ENCODE data around the gene FLRT1.
"Not testable (repeated sequence)": the region's sequence is repeated elsewhere in the genome, so short reads cannot be mapped to it uniquely, and the experiment has no call there.

FLRT1 gene

GRCh38 chr11:64045700-64046099 is 10.0 kb downstream of the FLRT1 start:
- DNase-seq (ENCODE audit: low read depth) = no peak

GRCh38 chr11:64047373-64047772 is 11.6 kb downstream of the FLRT1 start:
- not testable (repeated sequence) for DNase-seq (ENCODE audit: low read depth)

DNA sequence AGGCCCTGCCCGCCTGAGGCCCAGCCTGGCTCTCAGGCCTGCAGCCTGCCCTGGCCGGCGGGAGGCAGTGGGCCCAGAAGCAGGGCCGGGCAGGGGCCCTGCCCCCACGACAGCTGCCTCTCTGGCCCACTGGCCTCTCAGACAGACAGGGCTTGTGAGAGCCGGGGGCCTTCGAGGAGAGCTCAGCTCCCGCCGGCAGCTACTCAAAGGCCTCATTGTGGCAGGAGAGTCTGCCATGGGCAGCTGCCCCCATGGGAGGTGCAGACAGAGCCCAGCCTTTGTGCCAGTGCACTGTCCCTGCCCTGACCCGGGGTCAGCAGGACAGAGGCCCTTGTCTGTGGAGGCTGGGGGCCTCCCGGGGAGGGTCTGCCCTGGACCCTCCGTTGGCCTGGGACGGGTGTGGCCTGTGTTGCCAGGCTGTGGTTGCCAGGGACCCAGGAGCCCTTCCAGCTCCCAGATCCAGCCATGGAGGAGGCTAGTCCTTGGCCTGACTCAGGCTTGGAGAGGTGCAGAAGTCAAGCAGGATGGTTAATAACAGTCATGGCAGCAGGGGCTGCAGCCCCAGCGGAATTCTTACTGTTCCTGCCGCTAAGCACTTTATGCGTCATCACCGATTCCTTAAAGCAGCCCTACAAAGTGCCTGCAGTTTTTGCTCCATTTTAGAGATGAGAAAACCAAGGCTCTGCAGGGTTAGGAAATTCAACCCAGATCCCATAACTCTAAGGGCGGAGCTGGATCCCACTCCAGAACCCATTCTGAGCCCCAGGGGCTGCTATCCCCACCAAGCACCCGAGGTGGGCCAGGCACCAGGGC is 12.5 kb downstream of the FLRT1 start:
- no peak for DNase-seq (ENCODE audit: low read depth)

- no peak for DNase-seq (ENCODE audit: low read depth)
Observed at GRCh38 chr11:64049509-64049908, 13.8 kb downstream of the FLRT1 start.

- no peak for DNase-seq (ENCODE audit: low read depth)
Observed at GRCh38 chr11:64051297-64051696, 15.6 kb downstream of the FLRT1 start.

DNA sequence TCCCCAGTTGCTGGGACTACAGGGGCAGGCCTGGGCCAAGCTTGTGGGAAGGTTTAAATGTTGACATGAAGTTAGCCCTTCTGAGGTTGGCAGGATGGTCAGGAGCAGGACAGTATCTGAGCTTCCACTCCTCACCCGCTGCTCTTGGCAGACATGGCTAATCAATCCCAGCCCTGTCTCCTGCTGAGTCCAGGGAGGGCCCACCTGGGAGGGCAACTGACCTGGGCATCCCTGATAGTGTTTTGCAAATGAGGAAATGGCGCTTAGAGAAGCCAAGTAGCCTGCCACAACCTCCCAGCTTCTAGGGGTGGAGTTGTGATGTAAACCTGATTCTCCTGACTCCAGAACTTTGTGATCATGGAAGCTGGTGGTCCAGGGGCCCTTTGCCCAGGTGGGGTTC is 16.7 kb downstream of the FLRT1 start:
- DNase-seq (ENCODE audit: low read depth) = no peak

DNA sequence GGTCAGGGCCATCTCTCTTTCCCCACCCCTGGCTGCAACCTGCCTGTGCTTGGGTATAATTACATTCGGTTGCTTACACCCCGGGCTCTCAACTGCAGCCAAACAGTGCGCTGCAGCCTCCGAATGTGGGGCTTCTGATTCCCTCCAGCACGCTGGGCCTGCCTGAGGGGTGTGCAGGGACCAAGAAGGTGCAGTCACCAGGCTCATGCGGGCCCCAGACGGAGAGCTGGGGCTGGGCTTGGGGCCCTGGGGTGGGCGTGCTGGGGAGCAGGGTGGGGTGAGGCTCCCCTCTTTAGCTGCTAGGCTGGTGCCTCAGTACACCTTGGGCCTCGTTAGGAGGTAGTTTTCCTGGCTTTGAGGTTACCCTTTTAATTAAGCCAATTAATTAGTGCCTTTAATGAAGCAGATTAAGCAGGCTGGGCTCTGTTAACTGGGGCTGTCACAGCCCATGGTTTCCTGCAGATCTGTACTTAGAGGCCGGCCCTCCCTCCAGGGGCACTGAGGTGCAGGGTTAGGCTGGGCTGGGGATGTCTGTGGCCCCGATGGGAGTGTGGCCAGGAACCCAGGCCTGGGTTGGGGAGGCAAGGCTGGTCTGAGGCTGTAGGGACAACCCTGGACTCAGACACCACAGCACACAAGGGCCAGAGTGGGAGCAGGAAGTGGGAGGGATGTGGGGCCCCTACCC is 17.3 kb downstream of the FLRT1 start:
- no peak for DNase-seq (ENCODE audit: low read depth)

DNA sequence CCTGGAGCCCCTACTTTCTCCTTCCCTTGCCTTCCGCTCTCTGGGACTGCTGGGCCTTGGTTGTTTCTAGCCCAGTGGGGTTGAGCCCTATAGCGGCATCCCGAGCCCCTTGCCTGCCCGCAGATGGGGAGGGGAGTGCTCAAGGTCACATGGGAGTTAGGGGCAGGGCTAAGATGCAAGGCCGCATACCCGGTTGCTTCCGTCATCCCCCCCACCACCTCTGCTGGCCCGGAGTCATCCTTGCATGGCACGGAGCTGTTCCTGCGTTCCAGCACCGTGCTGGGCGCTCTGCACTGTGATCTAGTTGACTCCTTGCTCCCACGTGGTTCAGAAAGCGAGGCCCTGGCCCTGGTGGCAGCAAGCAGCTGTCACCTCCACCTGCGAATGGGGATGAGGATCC is 18.0 kb downstream of the FLRT1 start:
- no peak for DNase-seq (ENCODE audit: low read depth)

DNA sequence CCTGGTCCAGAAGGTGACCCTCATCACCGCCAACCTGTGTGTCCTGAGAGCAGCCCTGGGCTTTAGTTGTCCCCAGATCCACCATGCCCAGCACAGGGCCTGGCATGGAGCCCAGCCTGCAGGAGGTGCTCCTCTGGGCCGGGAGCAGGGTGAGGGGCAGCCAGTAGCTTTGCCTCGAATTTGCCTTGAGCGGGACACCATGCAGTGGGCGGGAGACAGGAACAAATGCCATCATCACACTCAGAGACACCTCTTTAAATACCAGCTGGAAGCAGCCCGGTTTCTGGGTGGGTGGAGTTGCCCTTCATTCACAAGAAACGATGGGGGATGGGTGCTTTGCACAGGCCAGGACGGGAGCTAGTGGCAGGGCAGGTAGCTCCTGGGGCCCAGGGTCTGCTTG is 19.3 kb downstream of the FLRT1 start:
- no peak for DNase-seq (ENCODE audit: low read depth)

- no peak for DNase-seq (ENCODE audit: low read depth)
Observed at GRCh38 chr11:64056213-64056785, 20.6 kb downstream of the FLRT1 start.

DNA sequence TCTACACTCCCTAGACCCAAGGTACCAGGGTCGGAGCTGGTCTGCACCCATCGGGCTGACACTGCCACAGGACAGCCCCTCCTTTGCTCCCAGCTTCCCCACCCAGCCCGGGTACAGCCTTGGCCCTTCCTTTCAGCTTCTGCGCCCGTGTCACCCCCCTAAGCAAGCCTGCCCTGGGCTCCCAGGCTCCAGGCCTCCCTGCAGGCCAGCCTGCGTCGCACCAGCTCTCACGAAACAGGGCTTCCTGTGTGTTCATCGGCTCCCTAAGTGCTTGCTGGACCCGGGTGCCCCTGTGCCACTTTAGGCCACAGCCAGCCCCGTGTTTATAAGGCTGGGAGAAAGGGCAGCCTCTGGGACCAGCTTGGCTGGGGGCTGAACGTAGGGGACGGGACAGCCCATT is 21.1 kb downstream of the FLRT1 start:
- DNase-seq (ENCODE audit: low read depth) = no peak

- DNase-seq (ENCODE audit: low read depth) = no peak
Observed at GRCh38 chr11:64057890-64058289, 22.2 kb downstream of the FLRT1 start.

DNA sequence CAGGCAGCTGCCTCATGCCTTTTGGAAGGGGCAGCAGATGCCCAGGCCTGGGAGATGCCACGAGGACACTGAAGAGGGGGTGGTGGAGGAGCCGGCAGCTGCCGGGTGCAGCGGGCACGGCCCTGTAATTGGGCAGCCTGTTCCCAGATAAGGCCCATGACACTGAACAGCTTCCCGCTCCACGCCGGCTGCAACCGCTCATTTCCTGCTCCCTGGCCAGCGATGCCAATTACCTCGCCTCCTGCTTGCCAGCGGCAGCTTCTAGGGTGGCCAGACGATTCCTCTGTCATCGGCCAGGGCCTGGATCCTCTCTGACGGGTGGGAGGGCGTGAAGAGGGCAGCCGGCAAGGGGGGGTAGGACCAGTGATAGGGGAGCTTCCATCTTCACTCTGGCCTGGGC is 22.8 kb downstream of the FLRT1 start:
- DNase-seq (ENCODE audit: low read depth) = no peak

DNA sequence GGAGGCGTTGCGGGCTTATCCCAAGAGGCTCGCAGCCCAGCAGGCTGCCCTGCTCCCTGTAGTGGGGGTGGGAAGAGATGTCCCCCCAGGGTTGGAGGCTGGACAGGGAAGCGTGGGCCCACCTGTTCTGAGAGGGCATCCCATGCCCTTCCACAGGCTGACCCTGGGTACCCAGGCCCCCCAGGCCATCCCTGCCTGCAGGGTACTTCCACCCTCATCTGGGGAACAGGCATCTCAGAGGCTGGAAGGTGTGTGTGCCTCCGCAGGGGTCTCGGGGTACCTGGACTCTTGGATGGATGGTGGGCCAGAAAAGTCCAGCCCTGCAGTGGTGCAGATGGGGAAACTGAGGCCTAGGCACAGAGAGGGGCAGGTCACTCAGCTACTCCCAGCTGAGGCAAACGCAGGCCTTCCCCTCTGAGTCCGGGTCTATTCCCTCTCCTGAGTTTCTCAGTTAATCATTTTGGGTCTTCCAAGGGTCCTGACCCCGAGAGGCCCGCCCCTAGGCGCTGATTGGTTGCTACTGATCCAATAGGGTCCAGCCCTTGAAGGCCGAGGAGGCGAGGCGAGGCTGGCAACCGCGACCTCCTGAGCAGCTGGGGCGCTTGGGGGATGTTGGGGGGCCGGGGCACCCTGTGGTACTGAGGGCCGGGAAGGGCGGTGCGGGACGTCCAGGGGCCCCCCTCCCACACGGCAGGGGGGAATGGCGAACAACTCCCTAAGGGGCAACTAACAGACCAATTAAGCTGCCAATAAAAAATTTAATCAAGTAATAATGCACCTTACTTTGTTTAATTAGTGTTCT is 23.8 kb downstream of the FLRT1 start:
- DNase-seq (ENCODE audit: low read depth) = no peak

DNA sequence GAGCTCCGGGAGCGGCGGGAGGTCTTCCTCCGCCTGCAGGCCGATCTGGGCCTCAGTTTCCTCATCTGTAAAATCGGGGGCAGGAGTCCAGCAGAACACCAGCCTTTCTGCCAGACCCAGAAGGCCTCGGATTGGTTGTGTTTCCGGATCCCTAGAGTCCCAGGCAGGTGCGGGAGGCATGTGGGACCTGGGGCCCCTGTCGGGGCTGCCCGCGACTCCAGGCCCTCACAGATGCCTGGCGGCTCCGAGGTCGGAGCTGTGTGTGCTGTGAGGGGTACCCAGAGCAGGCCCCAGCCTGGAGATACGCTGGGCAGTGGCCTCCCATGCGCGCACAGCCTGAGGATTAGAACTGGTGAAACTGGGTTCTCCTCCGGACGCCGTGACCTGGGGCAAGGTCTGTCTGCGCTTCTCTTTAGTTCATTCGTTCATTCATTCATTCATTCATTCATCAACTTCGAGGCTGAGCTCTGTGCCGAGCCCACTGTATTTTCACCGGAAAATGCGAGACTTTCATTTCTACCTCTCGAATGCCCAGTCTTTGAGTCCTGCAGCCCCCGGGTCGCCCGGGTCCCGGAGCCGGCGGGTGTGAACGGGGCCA is 24.6 kb downstream of the FLRT1 start:
- DNase-seq (ENCODE audit: low read depth) = no peak

- peak; percentile 50 for DNase-seq (ENCODE audit: low read depth)
Observed at GRCh38 chr11:64060861-64061444, 25.2 kb downstream of the FLRT1 start.

DNA sequence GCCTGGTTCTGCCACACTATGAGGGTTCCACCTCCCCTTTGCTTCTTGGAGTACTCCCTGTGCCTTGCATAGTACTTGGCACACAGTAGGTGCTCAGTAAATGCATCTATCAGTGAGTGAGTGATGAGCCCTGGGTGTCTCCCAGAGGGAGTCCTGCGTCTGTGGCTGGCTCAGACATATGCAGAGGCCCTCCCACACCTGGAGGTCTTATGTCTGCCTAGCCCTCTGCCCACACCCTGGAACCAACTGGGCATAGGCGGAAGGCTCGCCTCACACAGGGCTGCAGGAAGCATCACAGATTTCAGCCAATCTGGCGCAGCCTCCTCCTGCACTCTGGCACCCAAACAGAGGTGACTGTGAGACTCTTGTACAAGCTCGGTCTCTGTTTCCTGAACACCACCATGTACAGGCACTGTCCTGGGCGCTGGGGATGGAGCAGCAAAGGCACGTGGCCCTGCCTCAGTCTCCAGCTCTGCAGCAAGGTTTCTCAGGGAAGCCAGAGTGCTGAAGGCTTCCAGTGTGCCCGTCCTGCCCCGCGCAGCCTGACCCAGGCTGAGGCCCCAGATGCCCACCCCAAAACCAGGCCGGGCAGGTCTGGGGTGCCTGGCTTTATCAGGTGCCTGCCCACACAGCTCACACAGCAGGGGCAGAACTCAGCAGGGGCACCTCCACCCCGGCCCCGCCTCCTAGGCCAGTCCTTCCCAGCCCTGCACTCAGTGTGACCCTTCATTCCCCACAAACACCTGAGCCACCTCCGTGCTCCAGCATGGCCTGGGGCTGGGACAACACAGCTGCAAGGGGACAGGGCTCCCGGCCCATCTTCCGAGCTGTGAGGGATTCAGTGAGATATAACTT is 26.7 kb downstream of the FLRT1 start:
- DNase-seq (ENCODE audit: low read depth) = no peak

GRCh38 chr11:64063777-64064176 is 28.0 kb downstream of the FLRT1 start:
- DNase-seq (ENCODE audit: low read depth) = no peak

DNA sequence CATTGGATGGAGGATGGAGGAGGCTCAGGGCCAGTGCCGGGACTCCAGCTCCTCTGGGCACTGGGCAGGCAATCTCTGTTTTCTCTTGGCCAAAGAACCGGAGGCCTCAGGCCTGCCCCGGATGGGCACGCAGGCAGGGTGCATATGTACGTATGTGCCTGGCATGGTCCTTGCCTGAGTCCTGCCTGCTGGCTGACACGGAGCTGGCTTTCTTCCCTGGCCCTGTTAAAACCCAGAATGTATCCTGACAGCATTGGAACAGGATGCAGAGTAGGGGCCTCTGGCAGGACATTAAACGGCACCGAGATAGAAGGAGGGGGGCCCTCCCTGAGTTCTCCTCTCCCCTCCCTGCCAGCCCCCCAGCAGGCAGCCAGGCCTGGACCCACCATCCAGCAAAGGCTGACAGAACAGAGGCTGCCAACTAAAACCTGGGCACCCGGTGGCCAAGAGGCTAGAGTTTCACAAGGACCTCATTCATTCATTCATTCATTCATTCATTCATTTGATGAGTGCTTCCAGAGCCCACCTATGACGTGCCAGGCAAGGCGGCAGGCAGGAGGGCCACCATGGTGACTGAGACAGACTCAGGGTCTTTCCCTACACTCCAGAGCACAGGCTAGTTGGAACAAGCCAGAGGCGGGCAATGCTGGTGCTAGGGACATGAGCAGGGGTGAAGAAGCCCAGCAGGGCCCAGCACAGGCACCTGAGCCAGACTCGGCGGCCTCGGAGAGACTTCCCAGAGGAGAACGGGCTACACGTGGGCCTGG is 28.8 kb downstream of the FLRT1 start:
- no peak for DNase-seq (ENCODE audit: low read depth)

DNA sequence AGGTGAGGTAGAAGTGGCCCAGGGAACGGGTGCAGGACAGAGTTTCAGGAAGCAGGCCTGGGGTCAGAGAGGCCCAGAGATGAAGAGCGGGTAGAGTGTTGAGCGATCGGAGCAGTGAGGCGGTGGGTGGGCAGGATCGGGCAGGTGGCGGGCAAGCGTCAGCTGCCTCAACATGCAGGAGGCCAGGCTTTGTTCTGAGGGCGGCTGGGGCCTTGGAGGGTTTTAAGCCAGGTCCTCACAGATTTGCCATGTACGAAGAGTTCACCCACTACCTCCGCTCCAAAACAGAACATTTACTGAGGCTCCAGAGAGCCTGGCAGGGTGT is 29.4 kb downstream of the FLRT1 start:
- no peak for DNase-seq (ENCODE audit: low read depth)

Data from stimulated activated CD8-positive, alpha-beta memory T cell treated with anti-CD3 and anti-CD28 coated beads, Interleukin-4, amount 100 ng/mL, for 24 hours (primary cell).